K562 (cell line): Measurements from ENCODE around the gene GCNA. TPM values are rescaled to one million over a fixed set of nuclear protein-coding genes. Genes with fewer than 3 reads are reported as not detected.

Experiments used
- ATAC-seq: fragments of 200-7000 bp; cut with Tn5 transposase; 3 replicates; pipeline ENCODE4 v1.9.1; 2020; ENCODE audit warnings: moderate library complexity
- BruUV-seq: library from RNA; stranded (reverse); fragments of 400-500 nt; replicated peaks from 2 replicates; lab custom pipeline; 2021; lab: Mats Ljungman, UMichigan
- CTCF ChIA-PET: fragments of 300-600 bp; formaldehyde crosslinking; extraction: SDS; loops from one replicate; lab custom pipeline; 2021; ENCODE audit warnings: low intra/inter-chr PET ratio; lab: Yijun Ruan, JAX
- POLR2A ChIA-PET: fragments of 300-600, 350-650 bp; sonication (Branson Sonifier 250); formaldehyde crosslinking; extraction: SDS; loops from one replicate; lab custom pipeline; 2021; ENCODE audit warnings: antibody characterized with exemption, inconsistent platforms; lab: Yijun Ruan, JAX
- DNase-seq, 4 experiments: peaks; one replicate each; pipeline versions ENCODE4 v3.0.0 to v3.0.0-alpha.2; 2011 to 2018; ENCODE audit warnings: low spot score in 3 of 4, mixed read lengths in 3 of 4; ENCODE audit errors: extremely low read depth in 1 of 4
- FAIRE-seq: peaks from 2 replicates; lab custom pipeline; 2011; peaks lifted over from hg19 to GRCh38; lab: Jason Lieb, UNC
- H2AFZ ChIP-seq: 2 replicates; pipeline ENCODE4 v1.6.0; 2011; ENCODE audit warnings: low read depth, low read length, control low read depth, inconsistent platforms
- H3K27ac ChIP-seq: fragments of 200-600 bp; 3 replicates; pipeline ENCODE4 v1.8.0; 2011; ENCODE audit warnings: low read depth, mild to moderate bottlenecking, control low read depth, inconsistent platforms, low read length, moderate library complexity, mixed read lengths; ENCODE audit errors: extremely low read depth
- H3K27me3 ChIP-seq, 2 experiments: fragments of 300-600 bp in 1 of 2; 2 replicates in 1 of 2; 3 replicates in 1 of 2; pipeline versions ENCODE4 v1.6.0 to v1.8.0; 2011; ENCODE audit warnings: inconsistent platforms in 2 of 2, low read length in 2 of 2, mild to moderate bottlenecking in 1 of 2, mixed read lengths in 1 of 2, moderate library complexity in 1 of 2; ENCODE audit not compliant: control insufficient read depth in 2 of 2, insufficient read depth in 2 of 2
- H3K36me3 ChIP-seq: fragments of 300-600 bp; 3 replicates; pipeline ENCODE4 v1.8.0; 2011; ENCODE audit warnings: mild to moderate bottlenecking, low read length, inconsistent platforms; ENCODE audit not compliant: control insufficient read depth, insufficient read depth
- H3K4me1 ChIP-seq, 2 experiments: fragments of 200-600 bp in 1 of 2; replicated peaks in 1 of 2; 2 replicates in 1 of 2; 3 replicates in 1 of 2; pipeline versions ENCODE4 v1.5.1 to v1.8.0; 2011; ENCODE audit warnings: inconsistent platforms in 2 of 2, low read length in 2 of 2, mild to moderate bottlenecking in 1 of 2, mixed read lengths in 1 of 2, moderate library complexity in 1 of 2; ENCODE audit not compliant: control insufficient read depth in 2 of 2, insufficient read depth in 2 of 2
- H3K4me2 ChIP-seq: 2 replicates; pipeline ENCODE4 v1.6.1; 2011; ENCODE audit warnings: low read length, control low read depth, inconsistent platforms, mixed read lengths; ENCODE audit not compliant: insufficient read depth
- H3K4me3 ChIP-seq: fragments of 200-600 bp; sonication (generic), shearing (Covaris generic); 2 replicates; pipeline ENCODE4 v1.5.1; 2016; ENCODE audit warnings: control low read depth, inconsistent platforms
- H3K79me2 ChIP-seq: fragments of 200-600 bp; 3 replicates; pipeline ENCODE4 v1.8.0; 2011; ENCODE audit warnings: low read length, inconsistent platforms; ENCODE audit not compliant: control insufficient read depth, insufficient read depth
- H3K9ac ChIP-seq, 2 experiments: 2 replicates each; pipeline versions ENCODE4 v1.6.0 to v1.6.1; 2011; ENCODE audit warnings: low read depth in 2 of 2, low read length in 2 of 2, control low read depth in 1 of 2, inconsistent platforms in 1 of 2, mild to moderate bottlenecking in 1 of 2, mixed read lengths in 1 of 2; ENCODE audit not compliant: insufficient read depth in 1 of 2
- H3K9me1 ChIP-seq: one replicate; pipeline ENCODE4 v1.6.0; 2011; ENCODE audit warnings: inconsistent platforms, mild to moderate bottlenecking, low read length, moderate library complexity; ENCODE audit not compliant: control insufficient read depth, insufficient read depth
- H3K9me3 ChIP-seq: replicated peaks from 2 replicates; pipeline ENCODE4 v1.5.1; 2011; ENCODE audit warnings: low read depth, low read length, inconsistent platforms; ENCODE audit not compliant: control insufficient read depth, insufficient read depth
- H4K20me1 ChIP-seq: replicated peaks from 2 replicates; pipeline ENCODE4 v1.6.1; 2011; ENCODE audit warnings: low read length, inconsistent platforms, mixed read lengths; ENCODE audit not compliant: control insufficient read depth, insufficient read depth
- LARP7 ChIP-seq: fragments of 450-650 bp; IDR thresholded peaks from 2 replicates; pipeline ENCODE4 v1.6.1; 2016
- PHTF2 ChIP-seq: fragments of 250-450 bp; sonication (Bioruptor Pico); IDR thresholded peaks from 2 replicates; pipeline ENCODE4 v1.5.0; 2021; ENCODE audit warnings: mild to moderate bottlenecking
- PML ChIP-seq: IDR thresholded peaks from 2 replicates; pipeline ENCODE4 v1.6.1; 2012; ENCODE audit warnings: low read length, inconsistent platforms
- STAG1 ChIP-seq: sonication (generic); formaldehyde crosslinking; IDR thresholded peaks from 2 replicates; pipeline ENCODE4 v1.5.0; 2020; ENCODE audit warnings: missing genetic modification reagents, borderline replicate concordance
- ZBTB17 ChIP-seq: fragments of 450-650 bp; formaldehyde crosslinking; IDR thresholded peaks from 2 replicates; pipeline ENCODE4 v1.4.0; 2020; ENCODE audit warnings: mild to moderate bottlenecking
- WGBS: fragments of 100-300 bp; shearing (Covaris generic); methylation state at CpG from one replicate; pipeline ENCODE4 v1.1.6; 2016; ENCODE audit warnings: low coverage, mixed read lengths; ENCODE audit not compliant: insufficient coverage; ENCODE audit errors: missing lambda C conversion rate; 5-methylcytosine and 5-hydroxymethylcytosine counted together
- in situ Hi-C: fragments of 300-500 bp; cut with MboI; formaldehyde crosslinking; loops from 4 replicates; pipeline ENCODE4 v1.15.0; 2018; ENCODE audit warnings: inconsistent platforms, mixed read lengths
- intact Hi-C: fragments of 100-400 bp; cut with micrococcal nuclease; formaldehyde crosslinking; loops from 2 replicates; pipeline ENCODE4 v1.14.2; 2022
- polyA plus RNA-seq, 8 experiments: library from polyadenylated mRNA; depleted of rRNA in 4 of 8; stranded (reverse) in 5 of 8; unstranded in 3 of 8; fragments of >200 nt; fragmentation: Nextera tagmentation in 2 of 8; fragmentation: Illumina TruSeq in 1 of 8; extraction: Ambion mirVana in 2 of 8; extraction: Trizol in 1 of 8; gene quantifications; 2 replicates each; pipeline versions ENCODE4 v1.2.1 to v1.2.3, GENCODE V29; 2011 to 2014; ENCODE audit warnings: inconsistent platforms in 1 of 8, missing spikeins in 1 of 8
- total RNA-seq, 7 experiments: library from RNA; depleted of rRNA in 6 of 7; stranded (reverse); fragments of >200 nt in 6 of 7; fragmentation: Illumina TruSeq in 2 of 7; extraction: Trizol in 2 of 7; gene quantifications; 2 replicates each; pipeline versions ENCODE4 v1.2.1 to v1.2.3, GENCODE V29; 2011 to 2021; ENCODE audit warnings: low replicate concordance in 1 of 7
- TF ChIP-seq, protein P1 (sequence below): sonication (generic); formaldehyde crosslinking; IDR thresholded peaks from 2 replicates; pipeline ENCODE4 v1.8.1; 2023; ENCODE audit warnings: mild to moderate bottlenecking, missing genetic modification reagents
- TF ChIP-seq, protein P2 (sequence below): fragments of 250-450 bp; sonication (Bioruptor Pico); IDR thresholded peaks from 2 replicates; pipeline ENCODE4 v1.4.0; 2020

The GCNA gene
- total and polyA plus RNA-seq, 9 of the 15 experiments (the other 6 are each of a cell fraction or from before 2014, with no cell fraction given), result 0.27 to 1.5 (median 0.86) TPM

DNA sequence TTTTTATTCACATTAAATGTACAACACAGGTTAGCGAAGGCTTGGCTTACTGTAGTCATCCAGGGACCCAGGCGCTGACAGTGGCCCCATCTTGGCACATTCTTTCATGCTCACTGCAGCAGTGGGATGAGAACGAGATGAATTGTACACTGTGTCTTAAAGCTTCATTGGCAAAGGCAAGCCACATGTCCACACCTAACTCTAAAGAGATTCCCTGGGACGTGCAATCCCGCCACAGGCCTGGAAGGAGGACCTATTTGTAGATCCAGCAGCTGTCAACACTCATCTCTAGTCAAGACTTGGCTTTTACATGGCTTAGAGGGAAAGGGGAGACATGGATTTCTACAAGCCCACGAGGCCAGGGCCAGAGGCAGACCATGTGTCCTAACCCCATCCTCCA, 56.1 kb downstream of the GCNA start:
- no peaks in the 10 kb centered on the region; a peak in 2 of 5 replicates for H3K27me3 ChIP-seq
- H3K27ac ChIP-seq, result no peak overlapping the region
- intact Hi-C loops (no loop called here), in situ Hi-C loops (no loop called here)
- H3K79me2 ChIP-seq, result no peaks in the 10 kb centered on the region
- H3K9me1 ChIP-seq, result no peaks in the 10 kb centered on the region
- H4K20me1 ChIP-seq, result no peaks in the 10 kb centered on the region
- no peaks in the 10 kb centered on the region; a peak in 1 of 5 replicates for H3K4me1 ChIP-seq
- no peak for ATAC-seq
- H2AFZ ChIP-seq, result no peak overlapping the region
- CTCF ChIA-PET, result no interaction called here
- no peak for DNase-seq
- no peaks in the 10 kb centered on the region for H3K9me3 ChIP-seq
- H3K4me3 ChIP-seq, result no peak overlapping the region
- H3K9ac ChIP-seq, result no peak overlapping the region
- FAIRE-seq, result no peak
- H3K36me3 ChIP-seq, result no peaks in the 10 kb centered on the region
- 30% methylated on average over 5 of the region's 6 CpGs for whole genome bisulfite sequencing
- POLR2A ChIA-PET, result interaction anchor here (0.6 kb wide), 1 partner anchor 8 kb away, joined by 3 read pairs; no protein-coding TSS in a partner anchor
- no peak overlapping the region for H3K4me2 ChIP-seq
- no TSS peak for BruUV-seq
- no peak for TF ChIP-seq LARP7
- no peak for TF ChIP-seq PHTF2 (CRISPR knock-in tag)
- no peak for TF ChIP-seq ZBTB17
- TF ChIP-seq, protein P1, sequence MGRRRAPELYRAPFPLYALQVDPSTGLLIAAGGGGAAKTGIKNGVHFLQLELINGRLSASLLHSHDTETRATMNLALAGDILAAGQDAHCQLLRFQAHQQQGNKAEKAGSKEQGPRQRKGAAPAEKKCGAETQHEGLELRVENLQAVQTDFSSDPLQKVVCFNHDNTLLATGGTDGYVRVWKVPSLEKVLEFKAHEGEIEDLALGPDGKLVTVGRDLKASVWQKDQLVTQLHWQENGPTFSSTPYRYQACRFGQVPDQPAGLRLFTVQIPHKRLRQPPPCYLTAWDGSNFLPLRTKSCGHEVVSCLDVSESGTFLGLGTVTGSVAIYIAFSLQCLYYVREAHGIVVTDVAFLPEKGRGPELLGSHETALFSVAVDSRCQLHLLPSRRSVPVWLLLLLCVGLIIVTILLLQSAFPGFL (CRISPR knock-in tag), result no peak
- TF ChIP-seq, protein P2, sequence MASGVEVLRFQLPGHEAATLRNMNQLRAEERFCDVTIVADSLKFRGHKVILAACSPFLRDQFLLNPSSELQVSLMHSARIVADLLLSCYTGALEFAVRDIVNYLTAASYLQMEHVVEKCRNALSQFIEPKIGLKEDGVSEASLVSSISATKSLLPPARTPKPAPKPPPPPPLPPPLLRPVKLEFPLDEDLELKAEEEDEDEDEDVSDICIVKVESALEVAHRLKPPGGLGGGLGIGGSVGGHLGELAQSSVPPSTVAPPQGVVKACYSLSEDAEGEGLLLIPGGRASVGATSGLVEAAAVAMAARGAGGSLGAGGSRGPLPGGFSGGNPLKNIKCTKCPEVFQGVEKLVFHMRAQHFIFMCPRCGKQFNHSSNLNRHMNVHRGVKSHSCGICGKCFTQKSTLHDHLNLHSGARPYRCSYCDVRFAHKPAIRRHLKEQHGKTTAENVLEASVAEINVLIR (CRISPR knock-in tag), result no peak
- no peak for TF ChIP-seq PML
- TF ChIP-seq STAG1, result no peak
